OCI-LY3 (cell line): Measurements from ENCODE around the gene CALD1.

ENCODE experiments used
- EZH2phosphoT487 ChIP-seq: fragments of 200-600 bp; shearing (Covaris generic); IDR thresholded peaks from 2 replicates; pipeline ENCODE4 v1.6.1; 2018; ENCODE audit warnings: antibody characterized with exemption, mixed run types, low read depth
- TF ChIP-seq, protein P1 (sequence below): fragments of 200-600, 300-600 bp; sonication (generic); IDR thresholded peaks from 2 replicates; pipeline ENCODE4 v1.5.1; 2014; ENCODE audit warnings: antibody characterized with exemption, low read length, low read depth

- TF ChIP-seq, protein P1, sequence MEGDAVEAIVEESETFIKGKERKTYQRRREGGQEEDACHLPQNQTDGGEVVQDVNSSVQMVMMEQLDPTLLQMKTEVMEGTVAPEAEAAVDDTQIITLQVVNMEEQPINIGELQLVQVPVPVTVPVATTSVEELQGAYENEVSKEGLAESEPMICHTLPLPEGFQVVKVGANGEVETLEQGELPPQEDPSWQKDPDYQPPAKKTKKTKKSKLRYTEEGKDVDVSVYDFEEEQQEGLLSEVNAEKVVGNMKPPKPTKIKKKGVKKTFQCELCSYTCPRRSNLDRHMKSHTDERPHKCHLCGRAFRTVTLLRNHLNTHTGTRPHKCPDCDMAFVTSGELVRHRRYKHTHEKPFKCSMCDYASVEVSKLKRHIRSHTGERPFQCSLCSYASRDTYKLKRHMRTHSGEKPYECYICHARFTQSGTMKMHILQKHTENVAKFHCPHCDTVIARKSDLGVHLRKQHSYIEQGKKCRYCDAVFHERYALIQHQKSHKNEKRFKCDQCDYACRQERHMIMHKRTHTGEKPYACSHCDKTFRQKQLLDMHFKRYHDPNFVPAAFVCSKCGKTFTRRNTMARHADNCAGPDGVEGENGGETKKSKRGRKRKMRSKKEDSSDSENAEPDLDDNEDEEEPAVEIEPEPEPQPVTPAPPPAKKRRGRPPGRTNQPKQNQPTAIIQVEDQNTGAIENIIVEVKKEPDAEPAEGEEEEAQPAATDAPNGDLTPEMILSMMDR = no peak
- TF ChIP-seq EZH2phosphoT487 = no peak
These were observed 32.3 kb downstream of the CALD1 start for GRCh38 chr7:134811765-134812164.
